ENCODE data around the gene FERMT3.

FERMT3 gene

GRCh38 chr11:64222651-64223000 is 16.1 kb downstream of the FERMT3 start:
- TF ChIP-seq CTCF (IDR thresholded peaks at IDR 0.05) (no peak), ZFX (IDR thresholded peaks at IDR 0.05; ENCODE audit: borderline replicate concordance) (no peak)
- peak overlapping the region; percentile 95 for H3K27ac ChIP-seq

- peak overlapping the region; percentile 95 for H3K27ac ChIP-seq
- TF ChIP-seq CTCF (IDR thresholded peaks at IDR 0.05), result no peak
- no peak for TF ChIP-seq ZFX (IDR thresholded peaks at IDR 0.05; ENCODE audit: borderline replicate concordance)
Observed at GRCh38 chr11:64223001-64223651, 16.6 kb downstream of the FERMT3 start.

GRCh38 chr11:64224151-64224890 is 17.8 kb downstream of the FERMT3 start:
- peak overlapping the region; percentile 95 for H3K27ac ChIP-seq
- TF ChIP-seq CTCF (IDR thresholded peaks at IDR 0.05) (no peak), ZFX (IDR thresholded peaks at IDR 0.05; ENCODE audit: borderline replicate concordance) (no peak)

- TF ChIP-seq CTCF (IDR thresholded peaks at IDR 0.05) (no peak), ZFX (IDR thresholded peaks at IDR 0.05; ENCODE audit: borderline replicate concordance) (no peak)
- peak overlapping the region; percentile 95 for H3K27ac ChIP-seq
Observed at GRCh38 chr11:64224891-64225607, 18.5 kb downstream of the FERMT3 start.

GRCh38 chr11:64225608-64226506 is 19.3 kb downstream of the FERMT3 start, which contains the start of the genes NUDT22 and TRPT1:
TSS of gene NUDT22 (plus strand) at chr11:64226274. CDS start at chr11:64226653, 379 bp downstream.
TSS of gene TRPT1 (minus strand) at chr11:64226186. CDS start at chr11:64225860, 326 bp downstream.
- TF ChIP-seq ZFX (IDR thresholded peaks at IDR 0.05; ENCODE audit: borderline replicate concordance), result no peak
- peak; percentile 41 for TF ChIP-seq CTCF (IDR thresholded peaks at IDR 0.05)
- H3K27ac ChIP-seq, result peak within 1 kb of the TSS; percentile 95

- peak overlapping the region; percentile 95 for H3K27ac ChIP-seq
Observed at GRCh38 chr11:64226507-64227051, 20.1 kb downstream of the FERMT3 start.

More at GRCh38 chr11:64226507-64227051, 20.1 kb downstream of the FERMT3 start:
- no peak for TF ChIP-seq ZFX (IDR thresholded peaks at IDR 0.05; ENCODE audit: borderline replicate concordance)
- TF ChIP-seq CTCF (IDR thresholded peaks at IDR 0.05), result no peak
